ENCODE measurements around the gene VPS13A. TPM values are rescaled to one million over a fixed set of nuclear protein-coding genes. Genes with fewer than 3 reads are reported as not detected.
A peak's percentile ranks its signal among the peaks of the same experiment; 100 is the strongest.

Gene VPS13A
- total and polyA plus RNA-seq, 2 donors: 8.4 to 98.7 TPM

GRCh38 chr9:77451507-77451906 lies 274.2 kb downstream of the VPS13A start:
- Histone ChIP-seq H3K27ac (ENCODE audit: low read depth) (no peak overlapping the region), H3K4me3 (ENCODE audit: low read depth, low read length) (no peak overlapping the region), H3K4me1 (ENCODE audit: insufficient read depth) (no peaks in the 10 kb centered on the region), H3K36me3 (ENCODE audit: insufficient read depth) (no peaks in the 10 kb centered on the region)
- DNase-seq (ENCODE audit: extremely low spot score): no peak
- WGBS: 91% methylated on average over 4 of the region's 4 CpGs

GRCh38 chr9:77453825-77454647 lies 276.7 kb downstream of the VPS13A start:
- no peak for DNase-seq (ENCODE audit: extremely low spot score)
- no peak overlapping the region for H3K27ac ChIP-seq (ENCODE audit: low read depth)
- WGBS: 60% methylated on average over 14 of the region's 14 CpGs
- no peaks in the 10 kb centered on the region for H3K36me3 ChIP-seq (ENCODE audit: insufficient read depth)
- no peaks in the 10 kb centered on the region for H3K4me1 ChIP-seq (ENCODE audit: insufficient read depth)
- H3K4me3 ChIP-seq (ENCODE audit: low read depth, low read length): no peak overlapping the region

GRCh38 chr9:77454663-77455062 lies 277.3 kb downstream of the VPS13A start:
- 88% methylated on average over 3 of the region's 3 CpGs for WGBS
- no peaks in the 10 kb centered on the region for H3K36me3 ChIP-seq (ENCODE audit: insufficient read depth)
- DNase-seq (ENCODE audit: extremely low spot score): no peak
- H3K4me3 ChIP-seq (ENCODE audit: low read depth, low read length): no peak overlapping the region
- no peak overlapping the region for H3K27ac ChIP-seq (ENCODE audit: low read depth)
- no peaks in the 10 kb centered on the region for H3K4me1 ChIP-seq (ENCODE audit: insufficient read depth)

GRCh38 chr9:77455312-77455927 lies 278.1 kb downstream of the VPS13A start:
- H3K4me3 ChIP-seq (ENCODE audit: low read depth, low read length): no peak overlapping the region
- H3K27ac ChIP-seq (ENCODE audit: low read depth): no peak overlapping the region
- 80% methylated on average over 8 of the region's 8 CpGs for WGBS
- H3K4me1 ChIP-seq (ENCODE audit: insufficient read depth): no peaks in the 10 kb centered on the region
- H3K36me3 ChIP-seq (ENCODE audit: insufficient read depth): no peaks in the 10 kb centered on the region
- DNase-seq (ENCODE audit: extremely low spot score): no peak

GRCh38 chr9:77456829-77457437 lies 279.6 kb downstream of the VPS13A start:
- 23% methylated on average over 10 of the region's 10 CpGs for WGBS
- DNase-seq (ENCODE audit: extremely low spot score): peak; percentile 53
- Histone ChIP-seq H3K4me1 (ENCODE audit: insufficient read depth) (no peaks in the 10 kb centered on the region), H3K27ac (ENCODE audit: low read depth) (no peak overlapping the region), H3K4me3 (ENCODE audit: low read depth, low read length) (no peak overlapping the region), H3K36me3 (ENCODE audit: insufficient read depth) (no peaks in the 10 kb centered on the region)

- H3K4me3 ChIP-seq (ENCODE audit: low read depth, low read length): no peak overlapping the region
- no peak for DNase-seq (ENCODE audit: extremely low spot score)
- H3K36me3 ChIP-seq (ENCODE audit: insufficient read depth): no peaks in the 10 kb centered on the region
- H3K4me1 ChIP-seq (ENCODE audit: insufficient read depth): no peaks in the 10 kb centered on the region
- WGBS: 57% methylated on average over 15 of the region's 15 CpGs
- no peak overlapping the region for H3K27ac ChIP-seq (ENCODE audit: low read depth)
These were observed 280.7 kb downstream of the VPS13A start for GRCh38 chr9:77457916-77458592.

- Histone ChIP-seq H3K27ac (ENCODE audit: low read depth) (no peak overlapping the region), H3K36me3 (ENCODE audit: insufficient read depth) (no peaks in the 10 kb centered on the region), H3K4me3 (ENCODE audit: low read depth, low read length) (no peak overlapping the region), H3K4me1 (ENCODE audit: insufficient read depth) (no peaks in the 10 kb centered on the region)
- no peak for DNase-seq (ENCODE audit: extremely low spot score)
- WGBS: 82% methylated on average over 8 of the region's 8 CpGs
These were observed 283.6 kb downstream of the VPS13A start for GRCh38 chr9:77460938-77461337.

- WGBS: 88% methylated on average over 10 of the region's 10 CpGs
- no peak for DNase-seq (ENCODE audit: extremely low spot score)
- no peak overlapping the region for H3K4me3 ChIP-seq (ENCODE audit: low read depth, low read length)
- no peak overlapping the region for H3K27ac ChIP-seq (ENCODE audit: low read depth)
- H3K36me3 ChIP-seq (ENCODE audit: insufficient read depth): no peaks in the 10 kb centered on the region
- no peaks in the 10 kb centered on the region for H3K4me1 ChIP-seq (ENCODE audit: insufficient read depth)
These were observed 284.7 kb downstream of the VPS13A start for GRCh38 chr9:77462066-77462465.

- 34% methylated on average over 3 of the region's 3 CpGs for WGBS
- no peaks in the 10 kb centered on the region for H3K36me3 ChIP-seq (ENCODE audit: insufficient read depth)
- H3K4me1 ChIP-seq (ENCODE audit: insufficient read depth): no peaks in the 10 kb centered on the region
- no peak overlapping the region for H3K4me3 ChIP-seq (ENCODE audit: low read depth, low read length)
- H3K27ac ChIP-seq (ENCODE audit: low read depth): no peak overlapping the region
- peak; percentile 58 for DNase-seq (ENCODE audit: extremely low spot score)
These were observed 285.8 kb downstream of the VPS13A start for GRCh38 chr9:77463151-77463550.

GRCh38 chr9:77464661-77465060 lies 287.3 kb downstream of the VPS13A start:
- H3K4me3 ChIP-seq (ENCODE audit: low read depth, low read length): no peak overlapping the region
- WGBS: 65% methylated on average over 3 of the region's 3 CpGs
- H3K36me3 ChIP-seq (ENCODE audit: insufficient read depth): no peaks in the 10 kb centered on the region
- no peak overlapping the region for H3K27ac ChIP-seq (ENCODE audit: low read depth)
- DNase-seq (ENCODE audit: extremely low spot score): no peak
- no peaks in the 10 kb centered on the region for H3K4me1 ChIP-seq (ENCODE audit: insufficient read depth)

- Histone ChIP-seq H3K4me3 (ENCODE audit: low read depth, low read length) (no peak overlapping the region), H3K36me3 (ENCODE audit: insufficient read depth) (no peaks in the 10 kb centered on the region), H3K4me1 (ENCODE audit: insufficient read depth) (no peaks in the 10 kb centered on the region), H3K27ac (ENCODE audit: low read depth) (no peak overlapping the region)
- WGBS: 72% methylated on average over 5 of the region's 5 CpGs
- DNase-seq (ENCODE audit: extremely low spot score): no peak
These were observed 292.3 kb downstream of the VPS13A start for GRCh38 chr9:77469515-77470231.
